Panc1 (cell line): ENCODE data around the gene WDR48. TPM values are rescaled to one million over a fixed set of nuclear protein-coding genes. Genes with fewer than 3 reads are reported as not detected.
A peak's percentile ranks its signal among the peaks of the same experiment; 100 is the strongest.

Experiments
- ATAC-seq: fragments of 200-7000 bp; cut with Tn5 transposase; 2 replicates; pipeline ENCODE4 v1.9.1; 2020; ENCODE audit warnings: mild to moderate bottlenecking, moderate library complexity
- BruUV-seq: library from RNA; stranded (reverse); fragments of 400-500 nt; replicated peaks from 2 replicates; lab custom pipeline; 2021; lab: Mats Ljungman, UMichigan
- CTCF ChIA-PET: fragments of 300-600 bp; sonication (Branson Sonifier 250); formaldehyde crosslinking; loops from one replicate; lab custom pipeline; 2022; ENCODE audit warnings: antibody characterized with exemption; lab: Charles Lee
- POLR2A ChIA-PET: fragments of 300-600 bp; sonication (Branson Sonifier 250); formaldehyde crosslinking; loops from one replicate; lab custom pipeline; 2022; ENCODE audit warnings: antibody characterized with exemption; lab: Charles Lee
- DNase-seq: peaks from one replicate; pipeline ENCODE4 v3.0.0-alpha.2; 2010; ENCODE audit warnings: low read depth, low spot score
- H3K27ac ChIP-seq: 2 replicates; pipeline ENCODE4 v1.5.1; 2011; ENCODE audit warnings: mild to moderate bottlenecking, low read length, inconsistent platforms
- H3K27me3 ChIP-seq: fragments of 200-500 bp; sonication (Bioruptor generic); 2 replicates; pipeline ENCODE4 v1.6.0; 2014; ENCODE audit warnings: low read length, inconsistent platforms; ENCODE audit not compliant: control insufficient read depth, insufficient read depth
- H3K36me3 ChIP-seq: fragments of 200-500 bp; sonication (Bioruptor generic); 2 replicates; pipeline ENCODE4 v1.5.1; 2014; ENCODE audit warnings: inconsistent platforms, mild to moderate bottlenecking, low read length, moderate library complexity; ENCODE audit not compliant: control insufficient read depth, insufficient read depth
- H3K4me1 ChIP-seq: 2 replicates; pipeline ENCODE4 v1.5.1; 2011; ENCODE audit warnings: inconsistent platforms, mild to moderate bottlenecking, low read length, moderate library complexity; ENCODE audit not compliant: control insufficient read depth, insufficient read depth
- H3K4me3 ChIP-seq, 2 experiments: 2 replicates each; pipeline ENCODE4 v1.5.1; 2011 to 2012; ENCODE audit warnings: low read depth in 2 of 2, low read length in 2 of 2, mild to moderate bottlenecking in 2 of 2, inconsistent platforms in 1 of 2, moderate library complexity in 1 of 2
- H3K9me3 ChIP-seq: fragments of 200-500 bp; sonication (Bioruptor generic); 2 replicates; pipeline ENCODE4 v1.5.1; 2014; ENCODE audit warnings: low read depth, mild to moderate bottlenecking, inconsistent platforms, low read length, moderate library complexity; ENCODE audit not compliant: control insufficient read depth, insufficient read depth
- POLR2AphosphoS5 ChIP-seq: IDR thresholded peaks from 2 replicates; pipeline ENCODE4 v1.6.1; 2012; ENCODE audit warnings: mild to moderate bottlenecking, low read depth, low read length, moderate library complexity
- REST ChIP-seq, 2 experiments: IDR thresholded peaks; 2 replicates each; pipeline ENCODE4 v1.6.1; 2011 to 2012; ENCODE audit warnings: low read depth in 2 of 2, control low read depth in 1 of 2, low read length in 1 of 2, mild to moderate bottlenecking in 1 of 2, moderate library complexity in 1 of 2; ENCODE audit not compliant: insufficient read depth in 1 of 2
- SIN3A ChIP-seq: IDR thresholded peaks from 2 replicates; pipeline ENCODE4 v1.6.1; 2012; ENCODE audit warnings: low read depth, mild to moderate bottlenecking, low read length, moderate library complexity, borderline replicate concordance; ENCODE audit not compliant: insufficient read depth
- TCF7L2 ChIP-seq: IDR thresholded peaks from 2 replicates; pipeline ENCODE4 v1.6.1; 2011; ENCODE audit warnings: mild to moderate bottlenecking, low read depth, low read length, inconsistent platforms
- in situ Hi-C: cut with HindIII; loops from 2 replicates; pipeline ENCODE4 v1.10.0; 2016; ENCODE audit warnings: low sequenced_read_pairs, low pct_unique_long_range_greater_than_20kb
- intact Hi-C: fragments of 100-400 bp; cut with micrococcal nuclease; formaldehyde crosslinking; loops from one replicate; pipeline ENCODE4 v1.10.0; 2022; ENCODE audit not compliant: unreplicated experiment
- total RNA-seq: library from RNA; stranded (reverse); gene quantifications from one replicate; pipeline ENCODE4 v1.2.1, GENCODE V29; 2021; ENCODE audit not compliant: unreplicated experiment
- TF ChIP-seq, protein P1 (sequence below): fragments of 450-650 bp; IDR thresholded peaks from 2 replicates; pipeline ENCODE4 v1.5.1; 2017; ENCODE audit warnings: mild to moderate bottlenecking

WDR48 gene
- total RNA-seq, 1 experiment from 2014 or later, result 15.7 TPM

DNA sequence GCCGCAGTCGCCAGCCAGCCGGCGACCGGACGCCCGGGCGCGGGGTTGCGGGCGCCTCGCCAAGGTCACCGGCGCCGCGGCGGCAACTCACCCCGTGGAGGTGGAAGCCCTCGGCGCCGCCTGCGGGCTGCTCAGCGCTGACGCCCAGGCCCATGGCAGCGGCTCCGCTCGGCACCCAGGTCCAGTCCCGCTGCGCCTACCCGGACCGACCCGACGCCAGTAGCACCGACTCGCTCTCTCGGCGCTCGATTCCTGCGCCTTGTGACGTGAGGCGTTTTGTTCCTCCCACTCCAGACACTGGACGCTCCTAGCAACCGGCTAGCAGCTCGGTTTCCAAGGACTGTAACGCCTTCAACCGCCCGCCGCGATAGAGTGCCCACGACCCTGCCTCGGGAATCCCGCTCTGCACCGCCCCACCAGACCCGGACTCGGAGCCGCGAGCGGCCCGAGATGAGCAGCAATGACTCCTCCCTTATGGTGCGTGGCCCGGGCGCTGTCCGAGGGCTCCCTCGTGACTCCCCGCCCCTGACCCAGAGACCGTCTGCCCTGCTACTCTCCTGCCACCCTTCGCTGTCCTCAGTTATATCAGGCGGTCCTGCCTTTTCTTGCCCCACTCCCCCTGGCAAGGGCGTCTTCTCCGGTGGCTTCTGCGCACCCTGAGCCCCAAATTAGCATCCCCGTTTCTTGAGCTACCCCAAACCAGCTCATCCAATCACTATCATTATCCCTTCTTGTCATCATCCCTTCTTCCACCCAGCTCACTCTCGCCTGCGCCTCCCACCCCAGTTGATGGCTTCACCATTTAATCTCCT, 55.8 kb downstream of the WDR48 start, which contains the start of the genes GORASP1 and TTC21A:
Gene GORASP1 (minus strand): TSS at position 240 of the 812 bp plus-strand sequence. CDS start 86 bp downstream, at position 154.
Gene TTC21A (plus strand): TSS at position 293 of the 812 bp plus-strand sequence. CDS start 158 bp downstream, at position 451.
- ChIA-PET CTCF (interaction anchor here (0.6 kb wide), 1 partner anchor 53 kb away, joined by 4 read pairs; no protein-coding TSS in a partner anchor), POLR2A (interaction anchor here (1.2 kb wide), 1 partner anchor 18 kb away, joined by 3 read pairs; no protein-coding TSS in a partner anchor)
- DNase-seq (no peak), ATAC-seq (peak; percentile 96)
- peak within 1 kb of the TSS; percentile 81 to 82 for H3K4me3 ChIP-seq
- peaks cover 2% of the 10 kb centered on the region; the same call in 1 of the 2 replicates for H3K36me3 ChIP-seq
- H3K27ac ChIP-seq, result peak within 1 kb of the TSS; percentile 76
- H3K9me3 ChIP-seq, result no peaks in the 10 kb centered on the region
- intact Hi-C loops (no loop called here), in situ Hi-C loops (no loop called here)
- H3K4me1 ChIP-seq, result peaks cover 6% of the 10 kb centered on the region
- TF ChIP-seq SIN3A, result peak; percentile 84; the same call in 1 of the 2 replicates
- TF ChIP-seq REST (IDR thresholded peaks at IDR 0.05; ENCODE audit: insufficient read depth in 1 of 2, low read depth in 2 of 2, low read length in 1 of 2), result no peak
- TF ChIP-seq POLR2AphosphoS5, result peak; percentile 47; the same call in 1 of the 2 replicates
- no peaks in the 10 kb centered on the region for H3K27me3 ChIP-seq
- no TSS peak for BruUV-seq

GRCh38 chr3:39108200-39108710, 56.4 kb downstream of the WDR48 start:
- ChIA-PET CTCF (interaction anchor here (0.6 kb wide), 1 partner anchor 52 kb away, joined by 4 read pairs; no protein-coding TSS in a partner anchor), POLR2A (interaction anchor here (1.2 kb wide), 1 partner anchor 17 kb away, joined by 3 read pairs; no protein-coding TSS in a partner anchor)
- intact Hi-C loops, result no loop called here
- TF ChIP-seq TCF7L2, result no peak
- no peak for TF ChIP-seq POLR2AphosphoS5
- TF ChIP-seq, protein P1, sequence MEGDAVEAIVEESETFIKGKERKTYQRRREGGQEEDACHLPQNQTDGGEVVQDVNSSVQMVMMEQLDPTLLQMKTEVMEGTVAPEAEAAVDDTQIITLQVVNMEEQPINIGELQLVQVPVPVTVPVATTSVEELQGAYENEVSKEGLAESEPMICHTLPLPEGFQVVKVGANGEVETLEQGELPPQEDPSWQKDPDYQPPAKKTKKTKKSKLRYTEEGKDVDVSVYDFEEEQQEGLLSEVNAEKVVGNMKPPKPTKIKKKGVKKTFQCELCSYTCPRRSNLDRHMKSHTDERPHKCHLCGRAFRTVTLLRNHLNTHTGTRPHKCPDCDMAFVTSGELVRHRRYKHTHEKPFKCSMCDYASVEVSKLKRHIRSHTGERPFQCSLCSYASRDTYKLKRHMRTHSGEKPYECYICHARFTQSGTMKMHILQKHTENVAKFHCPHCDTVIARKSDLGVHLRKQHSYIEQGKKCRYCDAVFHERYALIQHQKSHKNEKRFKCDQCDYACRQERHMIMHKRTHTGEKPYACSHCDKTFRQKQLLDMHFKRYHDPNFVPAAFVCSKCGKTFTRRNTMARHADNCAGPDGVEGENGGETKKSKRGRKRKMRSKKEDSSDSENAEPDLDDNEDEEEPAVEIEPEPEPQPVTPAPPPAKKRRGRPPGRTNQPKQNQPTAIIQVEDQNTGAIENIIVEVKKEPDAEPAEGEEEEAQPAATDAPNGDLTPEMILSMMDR, result no peak
- no peak for TF ChIP-seq REST (IDR thresholded peaks at IDR 0.05; ENCODE audit: insufficient read depth in 1 of 2, low read depth in 2 of 2, low read length in 1 of 2)
- no peak for TF ChIP-seq SIN3A
- Histone ChIP-seq H3K36me3 (peaks cover 2% of the 10 kb centered on the region; the same call in 1 of the 2 replicates), H3K4me1 (peaks cover 6% of the 10 kb centered on the region), H3K27me3 (no peaks in the 10 kb centered on the region), H3K4me3 (peak overlapping the region; percentile 81 to 82), H3K27ac (peak overlapping the region; percentile 74), H3K9me3 (no peaks in the 10 kb centered on the region)
- BruUV-seq, result no TSS peak
- in situ Hi-C loops, result no loop called here
- no peak for ATAC-seq
- no peak for DNase-seq
